OCI-LY3 (cell line): ENCODE measurements around the gene PTPRD.

Experiments
- CTCF ChIP-seq: fragments of 200-600, 300-600 bp; sonication (generic); IDR thresholded peaks from 2 replicates; pipeline ENCODE4 v1.5.1; 2014; ENCODE audit warnings: antibody characterized with exemption, low read length, low read depth
- EZH2phosphoT487 ChIP-seq: fragments of 200-600 bp; shearing (Covaris generic); IDR thresholded peaks from 2 replicates; pipeline ENCODE4 v1.6.1; 2018; ENCODE audit warnings: antibody characterized with exemption, mixed run types, low read depth

- TF ChIP-seq CTCF (no peak), EZH2phosphoT487 (no peak)
Observed at GRCh38 chr9:8867148-8867547, 1745.7 kb downstream of the PTPRD start.
